Measurements from ENCODE around the gene AP1S1.
"Not testable (repeated sequence)": the region's sequence is repeated elsewhere in the genome, so short reads cannot be mapped to it uniquely, and the experiment has no call there.

GRCh38 chr7:101113140-101113539 lies 41.1 kb upstream of the AP1S1 start:
- not testable (repeated sequence) for TF ChIP-seq KDM5B (CRISPR knock-in tag; IDR thresholded peaks at IDR 0.05; ENCODE audit: borderline replicate concordance); EP300 (IDR thresholded peaks at IDR 0.05; ENCODE audit: low read depth in 2 of 2, low read length in 2 of 2); EP300 (CRISPR knock-in tag; IDR thresholded peaks at IDR 0.05; ENCODE audit: borderline replicate concordance)

All from HepG2 (cell line).